ENCODE measurements around the gene GPR142. TPM values are rescaled to one million over a fixed set of nuclear protein-coding genes. Genes with fewer than 3 reads are reported as not detected.

The GPR142 gene
- total RNA-seq, 2 experiments from 2014 or later: not detected

DNA sequence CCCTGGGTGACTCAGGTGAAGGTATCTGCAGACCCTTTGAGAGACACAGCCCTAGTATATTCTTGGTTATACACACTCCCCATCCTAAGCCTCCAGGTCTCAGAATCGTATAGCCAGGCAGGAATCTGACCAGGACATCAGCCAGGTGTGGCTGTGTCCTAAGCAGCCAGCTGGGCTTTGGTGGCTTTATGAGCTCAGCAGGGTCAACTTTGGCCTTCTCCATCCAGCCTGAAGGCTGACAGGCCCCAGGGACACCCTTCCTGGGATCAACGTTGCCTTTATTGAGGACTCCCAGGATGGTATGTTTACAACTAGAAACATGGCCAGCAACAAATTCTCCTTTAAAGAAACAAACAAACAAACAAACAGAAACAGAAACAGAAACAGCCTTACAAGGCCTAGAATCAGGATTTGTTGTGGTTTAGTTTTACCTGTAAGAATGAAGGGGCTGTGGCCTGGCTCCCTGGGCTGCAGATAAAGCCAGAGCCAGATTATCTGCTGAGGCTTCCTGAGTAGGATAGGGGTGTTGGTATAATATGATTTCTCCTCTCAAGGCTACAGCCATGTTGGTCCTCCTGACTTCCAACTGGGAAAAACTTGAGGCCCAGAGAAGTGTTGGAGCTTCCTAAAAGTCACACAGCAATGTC is 32.8 kb upstream of the GPR142 start:
- no peak for DNase-seq
- no peaks in the 10 kb centered on the region for H3K9me3 Mint-ChIP-seq (ENCODE audit: low read depth)
- intact Hi-C loops (cut with DNase I, micrococcal nuclease): no loop called here

DNA sequence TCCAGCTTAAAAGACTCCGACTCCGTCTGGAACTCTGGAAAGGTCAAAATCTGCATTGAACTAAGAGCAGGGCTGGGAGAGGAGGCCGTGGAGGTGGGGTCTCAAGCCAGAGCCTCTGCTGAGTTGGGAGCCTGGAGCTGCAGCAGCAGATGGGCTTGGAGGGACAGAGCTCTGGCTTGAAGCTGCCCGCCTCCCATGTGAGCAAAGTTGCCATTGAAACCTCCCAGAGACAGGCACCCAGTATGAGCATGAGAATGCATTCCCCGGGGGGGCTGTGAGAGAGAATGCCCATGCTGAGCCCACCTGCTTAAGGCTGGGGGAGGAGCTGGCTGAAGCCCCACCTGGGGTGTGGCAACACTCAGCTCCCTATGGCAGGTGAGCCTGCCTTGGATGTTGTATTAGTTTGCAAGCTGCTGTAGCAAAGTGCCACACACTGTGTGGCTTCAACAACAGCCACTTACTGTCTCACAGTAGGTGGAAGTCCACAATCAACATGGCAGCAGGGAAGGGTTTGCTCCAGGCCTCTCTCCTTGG is 31.7 kb upstream of the GPR142 start:
- ChIA-PET CTCF (interaction anchor here (1.0 to 1.8 kb wide), 4 partner anchors 22 to 45 kb away, joined by 3 to 9 read pairs (median 4); no protein-coding TSS in a partner anchor), POLR2A (no interaction called here)
- no peaks in the 10 kb centered on the region for H3K4me1 Mint-ChIP-seq
- no peak for DNase-seq
- no peaks in the 10 kb centered on the region for H3K27me3 Mint-ChIP-seq
- ATAC-seq: no peak
- no peak overlapping the region for H3K27ac Mint-ChIP-seq
- H3K4me3 Mint-ChIP-seq: no peak overlapping the region
- intact Hi-C loops (cut with DNase I, micrococcal nuclease): no loop called here
- no peaks in the 10 kb centered on the region for H3K36me3 Mint-ChIP-seq (ENCODE audit: low read depth)
- no peaks in the 10 kb centered on the region for H3K9me3 Mint-ChIP-seq (ENCODE audit: low read depth)

More for the DNA sequence above, 32.8 kb upstream of the GPR142 start:
- ChIA-PET POLR2A (no interaction called here), CTCF (interaction anchor here (0.7 to 1.9 kb wide), 6 partner anchors 14 to 196 kb away, joined by 3 to 9 read pairs (median 4); no protein-coding TSS in a partner anchor)
- no peaks in the 10 kb centered on the region for H3K27me3 Mint-ChIP-seq
- no peaks in the 10 kb centered on the region for H3K4me1 Mint-ChIP-seq
- no peaks in the 10 kb centered on the region for H3K36me3 Mint-ChIP-seq (ENCODE audit: low read depth)
- H3K27ac Mint-ChIP-seq: no peak overlapping the region
- ATAC-seq: no peak
- H3K4me3 Mint-ChIP-seq: no peak overlapping the region

DNA sequence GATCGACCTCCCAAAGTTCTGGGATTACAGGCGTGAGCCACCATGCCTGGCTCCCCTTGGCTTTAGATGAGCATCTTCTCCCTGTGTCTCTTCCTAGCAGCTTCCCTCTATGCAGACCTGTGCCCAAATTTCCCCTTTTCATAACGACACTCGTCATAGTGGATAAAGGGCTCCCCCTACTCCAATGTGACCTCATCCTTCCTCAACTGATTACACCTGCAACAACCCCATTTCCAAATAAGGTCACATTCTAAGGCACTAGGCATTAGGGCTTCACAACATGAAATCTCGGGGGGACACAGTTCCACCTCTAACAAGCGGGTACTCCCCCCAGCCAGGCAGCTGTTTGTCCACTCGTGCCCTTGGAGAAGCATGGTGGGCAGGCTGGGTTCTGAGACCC is 31.0 kb upstream of the GPR142 start:
- POLR2A ChIA-PET: no interaction called here
- no peak overlapping the region for H3K27ac Mint-ChIP-seq
- no peak overlapping the region for H3K4me3 Mint-ChIP-seq
- CTCF ChIA-PET: interaction anchor here (1.4 to 1.8 kb wide), 2 partner anchors 31 kb away, joined by 3 to 9 read pairs; partner anchors contain the start of gene GPR142
- ATAC-seq (no peak), DNase-seq (no peak)
- no peaks in the 10 kb centered on the region for H3K4me1 Mint-ChIP-seq
- intact Hi-C loops (cut with DNase I, micrococcal nuclease): no loop called here
- no peaks in the 10 kb centered on the region for H3K9me3 Mint-ChIP-seq (ENCODE audit: low read depth)
- H3K27me3 Mint-ChIP-seq: no peaks in the 10 kb centered on the region
- no peaks in the 10 kb centered on the region for H3K36me3 Mint-ChIP-seq (ENCODE audit: low read depth)

DNA sequence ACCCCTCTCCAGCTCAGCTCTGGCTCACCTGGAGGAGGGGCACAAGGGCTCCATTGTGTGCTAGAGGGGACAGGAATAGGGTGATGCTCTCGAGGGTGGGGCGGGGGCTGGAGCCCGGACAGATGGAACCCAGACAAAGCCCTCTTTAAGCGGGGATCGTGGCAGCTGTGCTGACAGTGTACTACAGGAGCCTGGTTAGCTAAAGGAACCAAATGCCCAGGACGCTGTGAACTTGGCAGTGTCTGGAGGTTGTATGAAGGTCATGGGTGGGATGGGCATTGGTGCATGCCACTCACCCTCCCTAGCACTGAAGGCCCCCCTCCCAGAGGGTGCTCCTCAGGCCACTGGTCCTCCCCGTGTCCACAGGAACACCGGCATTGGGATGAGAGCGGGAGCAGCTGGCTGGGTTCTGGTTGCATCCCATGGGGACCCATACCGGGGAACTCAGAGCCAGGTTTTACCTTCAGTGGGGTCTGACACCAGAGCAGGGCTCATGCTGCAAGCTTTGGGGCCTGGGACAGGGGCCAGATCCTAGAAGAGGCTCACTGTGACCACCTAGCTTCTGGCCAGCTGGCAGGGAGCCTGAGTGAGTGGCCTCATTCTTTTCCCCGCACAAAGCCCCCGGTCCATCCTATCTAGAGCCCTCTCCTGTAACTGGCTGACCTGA is 29.3 kb upstream of the GPR142 start:
- ChIA-PET CTCF (interaction anchor here (0.6 to 1.4 kb wide), 2 partner anchors 30 to 52 kb away, joined by 3 read pairs; partner anchors contain the start of gene GPR142), POLR2A (interaction anchor here (0.6 kb wide), 1 partner anchor 35 kb away, joined by 3 read pairs; no protein-coding TSS in a partner anchor)
- H3K4me3 Mint-ChIP-seq: no peak overlapping the region
- H3K9me3 Mint-ChIP-seq (ENCODE audit: low read depth): no peaks in the 10 kb centered on the region
- ATAC-seq: no peak
- no peak overlapping the region for H3K27ac Mint-ChIP-seq
- intact Hi-C loops (cut with DNase I, micrococcal nuclease): no loop called here
- no peaks in the 10 kb centered on the region for H3K27me3 Mint-ChIP-seq
- no peak for DNase-seq
- no peaks in the 10 kb centered on the region for H3K36me3 Mint-ChIP-seq (ENCODE audit: low read depth)
- no peaks in the 10 kb centered on the region for H3K4me1 Mint-ChIP-seq

DNA sequence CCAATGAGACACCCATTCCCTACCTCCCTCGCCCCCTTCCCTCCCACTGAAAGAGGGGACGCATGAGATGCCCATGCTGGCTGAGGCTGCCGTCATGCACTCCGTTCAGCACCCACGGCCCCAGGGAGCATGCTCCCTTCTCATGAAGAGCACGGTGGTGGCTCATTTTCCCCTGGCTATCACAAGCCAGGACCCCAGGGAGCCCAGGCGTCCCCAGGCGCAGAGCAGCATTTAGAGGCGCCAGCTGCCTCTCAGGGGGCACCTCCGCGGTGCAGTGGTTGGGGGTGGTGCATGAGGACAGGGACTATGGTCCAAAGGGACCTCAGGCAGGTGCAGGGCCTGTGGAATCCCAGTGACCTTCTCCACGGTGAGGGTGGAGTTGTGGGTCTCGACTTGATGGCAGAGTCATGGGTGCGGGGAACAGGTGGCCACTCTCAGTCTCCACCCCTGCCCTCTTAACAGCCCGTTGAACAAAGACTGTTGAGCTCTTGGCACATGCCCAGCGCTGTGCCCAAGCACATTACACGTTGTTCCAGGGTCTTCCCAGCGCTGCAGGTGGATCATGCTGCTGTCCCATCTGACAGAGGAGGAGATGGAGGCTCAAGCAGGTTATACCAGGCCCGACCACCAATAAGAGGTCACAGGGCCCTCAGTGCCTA is 27.6 kb upstream of the GPR142 start:
- H3K4me1 Mint-ChIP-seq: no peaks in the 10 kb centered on the region
- POLR2A ChIA-PET: no interaction called here

DNA sequence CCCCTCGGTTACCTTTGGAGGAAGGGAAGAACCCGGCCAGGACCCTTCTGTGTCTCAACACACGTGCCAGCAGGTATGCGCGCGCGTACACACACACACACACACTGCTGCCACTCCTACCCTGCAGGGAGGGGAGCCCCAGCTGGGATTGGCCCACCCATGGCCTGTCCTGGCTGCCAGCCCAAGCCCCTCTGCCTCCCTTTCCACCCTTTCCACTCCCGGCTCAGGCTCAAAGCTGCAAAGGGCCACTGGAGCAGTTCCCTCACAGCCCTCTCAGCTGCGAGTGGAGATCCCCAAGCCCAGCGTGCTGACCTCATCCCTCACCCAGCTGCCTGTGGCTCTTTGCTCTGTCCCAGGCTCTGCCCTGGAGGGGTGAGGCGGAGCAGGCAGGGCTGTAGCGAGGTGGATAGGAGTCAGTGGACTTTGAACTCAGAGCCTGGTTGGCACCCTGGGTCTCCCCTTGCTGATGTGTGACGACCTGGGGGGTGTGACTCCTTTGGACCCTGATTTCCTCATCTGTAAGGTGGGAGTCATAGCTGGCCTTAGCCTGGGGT is 26.8 kb upstream of the GPR142 start:
- no peak for ATAC-seq
- no peak overlapping the region for H3K4me3 Mint-ChIP-seq
- no peak overlapping the region for H3K27ac Mint-ChIP-seq
- ChIA-PET POLR2A (no interaction called here), CTCF (interaction anchor here (1.2 kb wide), 1 partner anchor 12 kb away, joined by 3 read pairs; no protein-coding TSS in a partner anchor)
- no peaks in the 10 kb centered on the region for H3K9me3 Mint-ChIP-seq (ENCODE audit: low read depth)
- no peaks in the 10 kb centered on the region for H3K36me3 Mint-ChIP-seq (ENCODE audit: low read depth)
- H3K4me1 Mint-ChIP-seq: no peaks in the 10 kb centered on the region
- no peak for DNase-seq
- H3K27me3 Mint-ChIP-seq: no peaks in the 10 kb centered on the region
- intact Hi-C loops (cut with DNase I, micrococcal nuclease): no loop called here

More for the DNA sequence above, 27.6 kb upstream of the GPR142 start:
- CTCF ChIA-PET: interaction anchor here (1.2 kb wide), 1 partner anchor 13 kb away, joined by 3 read pairs; no protein-coding TSS in a partner anchor
- DNase-seq (no peak), ATAC-seq (no peak)
- intact Hi-C loops (cut with DNase I, micrococcal nuclease): no loop called here
- no peaks in the 10 kb centered on the region for H3K36me3 Mint-ChIP-seq (ENCODE audit: low read depth)
- H3K27ac Mint-ChIP-seq: no peak overlapping the region
- H3K9me3 Mint-ChIP-seq (ENCODE audit: low read depth): no peaks in the 10 kb centered on the region
- H3K4me3 Mint-ChIP-seq: no peak overlapping the region
- no peaks in the 10 kb centered on the region for H3K27me3 Mint-ChIP-seq

DNA sequence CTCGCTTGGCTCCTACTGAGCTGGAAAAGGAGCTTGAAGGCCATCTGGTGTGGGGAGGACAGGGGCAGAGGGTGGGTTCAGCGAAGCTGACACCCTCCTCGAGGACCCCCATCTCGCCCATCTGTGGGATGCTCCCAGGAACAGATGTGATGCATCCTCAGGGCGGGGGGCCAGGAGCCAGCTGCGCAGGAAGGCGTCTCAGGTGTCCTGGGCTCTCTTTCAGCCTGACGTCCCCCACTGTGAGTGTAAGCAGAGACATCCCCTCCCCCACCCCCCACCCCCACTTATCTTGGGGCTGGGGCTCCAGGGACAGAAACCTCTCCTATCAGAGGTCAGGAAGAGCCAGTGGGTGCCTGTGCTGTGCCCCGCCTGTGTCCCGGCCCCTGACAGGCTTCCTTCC is 25.1 kb upstream of the GPR142 start:
- POLR2A ChIA-PET: no interaction called here
- Mint-ChIP-seq H3K27ac (no peak overlapping the region), H3K4me3 (no peak overlapping the region), H3K9me3 (ENCODE audit: low read depth) (no peaks in the 10 kb centered on the region), H3K36me3 (ENCODE audit: low read depth) (no peaks in the 10 kb centered on the region), H3K27me3 (no peaks in the 10 kb centered on the region), H3K4me1 (no peaks in the 10 kb centered on the region)
- DNase-seq (no peak), ATAC-seq (no peak)
- intact Hi-C loops (cut with DNase I, micrococcal nuclease): no loop called here
- CTCF ChIA-PET: no interaction called here

DNA sequence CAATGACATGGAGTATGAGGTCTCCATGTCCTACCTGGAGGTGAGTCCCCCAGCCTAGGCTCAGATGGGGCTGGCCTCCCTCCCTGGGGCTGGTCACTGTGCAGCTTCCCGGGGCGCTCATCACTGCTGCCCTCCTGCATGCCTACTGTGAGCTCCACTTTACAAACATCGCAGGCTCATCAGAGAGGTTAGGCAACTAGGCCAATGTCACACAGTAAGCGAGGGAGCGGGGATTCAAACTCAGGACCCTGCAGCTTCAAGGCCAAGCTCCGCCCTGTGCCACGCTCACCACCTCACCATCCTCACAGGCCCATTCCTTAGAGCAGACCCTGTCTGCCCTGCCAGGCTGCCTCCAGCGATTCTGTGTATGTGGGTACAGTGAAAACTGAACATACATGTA is 24.2 kb upstream of the GPR142 start:
- no peaks in the 10 kb centered on the region for H3K9me3 Mint-ChIP-seq (ENCODE audit: low read depth)
- POLR2A ChIA-PET: no interaction called here
- peaks cover 2% of the 10 kb centered on the region for H3K27me3 Mint-ChIP-seq
- ATAC-seq (no peak), DNase-seq (no peak)
- no peak overlapping the region for H3K27ac Mint-ChIP-seq
- CTCF ChIA-PET: no interaction called here
- no peaks in the 10 kb centered on the region for H3K36me3 Mint-ChIP-seq (ENCODE audit: low read depth)
- intact Hi-C loops (cut with DNase I, micrococcal nuclease): no loop called here
- no peaks in the 10 kb centered on the region for H3K4me1 Mint-ChIP-seq
- H3K4me3 Mint-ChIP-seq: no peak overlapping the region

DNA sequence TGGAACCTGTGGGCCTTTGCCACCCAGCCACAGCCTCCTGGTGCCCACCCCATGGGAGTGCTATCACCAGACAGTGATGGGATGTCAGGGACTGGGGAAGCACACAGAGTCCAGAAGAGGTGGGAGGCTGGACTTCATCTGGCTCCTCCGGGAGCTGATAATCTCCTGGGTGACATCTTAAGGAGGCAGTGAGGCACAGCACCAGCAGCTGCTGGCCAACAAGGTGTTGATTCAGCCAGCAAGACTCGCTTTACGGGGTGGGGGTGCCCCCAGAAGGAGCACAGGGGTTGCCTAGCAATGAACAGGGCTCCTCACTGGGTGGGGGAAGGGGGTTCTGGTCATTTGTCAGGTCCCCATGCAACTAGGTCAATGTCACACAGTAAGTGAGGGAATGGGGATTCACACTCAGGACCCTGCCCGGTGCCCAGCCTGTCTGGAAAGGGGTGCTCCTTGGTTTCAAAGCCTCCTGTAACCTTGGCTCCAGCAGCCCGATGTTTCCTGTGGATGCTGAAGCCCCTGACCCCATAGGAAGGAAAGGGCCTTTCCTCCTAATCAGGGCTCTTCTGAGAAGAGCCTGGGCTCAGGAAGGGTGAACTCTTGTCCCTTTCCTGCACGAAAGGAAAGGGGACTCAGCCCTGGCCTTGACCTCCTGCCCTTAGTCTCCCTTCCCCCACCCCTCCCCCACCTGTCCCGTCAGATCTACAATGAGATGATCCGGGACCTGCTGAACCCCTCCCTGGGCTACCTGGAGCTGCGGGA is 23.6 kb upstream of the GPR142 start:
- ATAC-seq (no peak), DNase-seq (no peak)
- Mint-ChIP-seq H3K27ac (no peak overlapping the region), H3K9me3 (ENCODE audit: low read depth) (no peaks in the 10 kb centered on the region), H3K27me3 (peaks cover 2% of the 10 kb centered on the region), H3K4me3 (no peak overlapping the region), H3K36me3 (ENCODE audit: low read depth) (no peaks in the 10 kb centered on the region), H3K4me1 (no peaks in the 10 kb centered on the region)
- ChIA-PET CTCF (interaction anchor here (0.6 to 1.5 kb wide), 2 partner anchors 24 to 132 kb away, joined by 3 read pairs; no protein-coding TSS in a partner anchor), POLR2A (no interaction called here)
- intact Hi-C loops (cut with DNase I, micrococcal nuclease): no loop called here

DNA sequence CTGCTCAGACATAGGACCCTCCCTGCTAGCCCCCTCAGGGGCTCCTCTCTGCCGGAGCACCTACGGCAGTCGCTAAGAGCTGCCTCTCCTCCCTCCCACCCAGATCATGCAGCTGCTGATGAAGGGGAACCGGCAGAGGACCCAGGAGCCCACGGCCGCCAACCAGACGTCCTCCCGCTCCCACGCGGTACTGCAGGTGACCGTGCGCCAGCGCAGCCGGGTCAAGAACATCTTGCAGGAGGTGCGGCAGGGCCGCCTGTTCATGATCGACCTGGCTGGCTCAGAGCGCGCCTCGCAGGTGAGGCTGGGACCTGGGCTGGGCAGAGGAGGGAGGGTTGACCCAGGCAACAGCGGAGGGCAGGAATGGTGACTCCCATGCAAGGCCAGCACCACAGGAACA is 22.6 kb upstream of the GPR142 start:
- H3K9me3 Mint-ChIP-seq (ENCODE audit: low read depth): no peaks in the 10 kb centered on the region
- CTCF ChIA-PET: interaction anchor here (1.5 kb wide), 1 partner anchor 23 kb away, joined by 3 read pairs; no protein-coding TSS in a partner anchor
- no peak for ATAC-seq

More for the DNA sequence above, 22.6 kb upstream of the GPR142 start:
- H3K27me3 Mint-ChIP-seq: peaks cover 2% of the 10 kb centered on the region
- no peaks in the 10 kb centered on the region for H3K36me3 Mint-ChIP-seq (ENCODE audit: low read depth)
- intact Hi-C loops (cut with DNase I, micrococcal nuclease): no loop called here
- no peak overlapping the region for H3K27ac Mint-ChIP-seq
- H3K4me3 Mint-ChIP-seq: no peak overlapping the region
- POLR2A ChIA-PET: no interaction called here
- no peak for DNase-seq
- no peaks in the 10 kb centered on the region for H3K4me1 Mint-ChIP-seq

All from activated CD4-positive, alpha-beta T cell treated with anti-CD3 and anti-CD28 coated beads for 36 hours (primary cell).